SK-N-SH (cell line): ENCODE results near the gene CPT1B.

Experiments
- EP300 ChIP-seq, 2 experiments: IDR thresholded peaks; 2 replicates each; pipeline versions ENCODE4 v1.4.0 to v1.6.1; 2012; ENCODE audit warnings: borderline replicate concordance in 1 of 2, low read depth in 1 of 2, low read length in 1 of 2
- TAF1 ChIP-seq: IDR thresholded peaks from 2 replicates; pipeline ENCODE4 v1.6.1; 2012; ENCODE audit warnings: low read depth, mild to moderate bottlenecking, low read length, moderate library complexity, borderline replicate concordance
- TF ChIP-seq, protein P1 (sequence below): IDR thresholded peaks from 2 replicates; pipeline ENCODE4 v1.6.1; 2012; ENCODE audit warnings: mild to moderate bottlenecking, low read depth, low read length, moderate library complexity

DNA sequence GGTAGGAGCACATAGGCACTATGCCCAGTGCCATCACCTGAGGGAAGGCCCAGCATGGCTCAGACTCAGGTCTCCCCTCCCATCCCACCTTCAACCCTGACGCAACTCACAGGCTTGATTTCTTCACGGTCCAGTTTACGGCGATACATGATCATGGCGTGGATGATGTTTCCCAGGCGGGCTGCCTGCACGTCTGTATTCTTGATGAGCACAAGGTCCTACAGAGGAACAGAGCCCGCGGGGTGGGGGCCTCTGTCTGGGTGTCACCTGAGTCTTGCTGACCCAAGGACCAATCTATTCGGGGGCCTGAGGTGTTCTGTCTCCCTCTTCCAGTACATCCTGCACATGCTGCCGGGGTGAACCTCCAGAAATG lies 3.9 kb downstream of the CPT1B start:
- TF ChIP-seq EP300 (IDR thresholded peaks at IDR 0.05; ENCODE audit: borderline replicate concordance in 1 of 2, low read depth in 1 of 2, low read length in 1 of 2) (no peak), TAF1 (no peak)
- TF ChIP-seq, protein P1, sequence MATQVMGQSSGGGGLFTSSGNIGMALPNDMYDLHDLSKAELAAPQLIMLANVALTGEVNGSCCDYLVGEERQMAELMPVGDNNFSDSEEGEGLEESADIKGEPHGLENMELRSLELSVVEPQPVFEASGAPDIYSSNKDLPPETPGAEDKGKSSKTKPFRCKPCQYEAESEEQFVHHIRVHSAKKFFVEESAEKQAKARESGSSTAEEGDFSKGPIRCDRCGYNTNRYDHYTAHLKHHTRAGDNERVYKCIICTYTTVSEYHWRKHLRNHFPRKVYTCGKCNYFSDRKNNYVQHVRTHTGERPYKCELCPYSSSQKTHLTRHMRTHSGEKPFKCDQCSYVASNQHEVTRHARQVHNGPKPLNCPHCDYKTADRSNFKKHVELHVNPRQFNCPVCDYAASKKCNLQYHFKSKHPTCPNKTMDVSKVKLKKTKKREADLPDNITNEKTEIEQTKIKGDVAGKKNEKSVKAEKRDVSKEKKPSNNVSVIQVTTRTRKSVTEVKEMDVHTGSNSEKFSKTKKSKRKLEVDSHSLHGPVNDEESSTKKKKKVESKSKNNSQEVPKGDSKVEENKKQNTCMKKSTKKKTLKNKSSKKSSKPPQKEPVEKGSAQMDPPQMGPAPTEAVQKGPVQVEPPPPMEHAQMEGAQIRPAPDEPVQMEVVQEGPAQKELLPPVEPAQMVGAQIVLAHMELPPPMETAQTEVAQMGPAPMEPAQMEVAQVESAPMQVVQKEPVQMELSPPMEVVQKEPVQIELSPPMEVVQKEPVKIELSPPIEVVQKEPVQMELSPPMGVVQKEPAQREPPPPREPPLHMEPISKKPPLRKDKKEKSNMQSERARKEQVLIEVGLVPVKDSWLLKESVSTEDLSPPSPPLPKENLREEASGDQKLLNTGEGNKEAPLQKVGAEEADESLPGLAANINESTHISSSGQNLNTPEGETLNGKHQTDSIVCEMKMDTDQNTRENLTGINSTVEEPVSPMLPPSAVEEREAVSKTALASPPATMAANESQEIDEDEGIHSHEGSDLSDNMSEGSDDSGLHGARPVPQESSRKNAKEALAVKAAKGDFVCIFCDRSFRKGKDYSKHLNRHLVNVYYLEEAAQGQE = no peak
